ENCODE measurements around the gene DDX42. TPM values are rescaled to one million over a fixed set of nuclear protein-coding genes. Genes with fewer than 3 reads are reported as not detected.

The DDX42 gene
- total RNA-seq, 1 donor from 2014 or later: 197 TPM

GRCh38 chr17:63833026-63833740 lies 59.2 kb downstream of the DDX42 start:
- Mint-ChIP-seq H3K4me1 (peaks cover 9% of the 10 kb centered on the region), H3K36me3 (peaks cover 25% of the 10 kb centered on the region), H3K27ac (no peak overlapping the region), H3K4me3 (no peak overlapping the region), H3K27me3 (ENCODE audit: low read depth) (no peaks in the 10 kb centered on the region), H3K9me3 (no peaks in the 10 kb centered on the region)
- no peak for TF ChIP-seq CTCF (IDR thresholded peaks at IDR 0.05; ENCODE audit: unreplicated experiment)
- DNase-seq (ENCODE audit: low spot score in 2 of 2, unreplicated experiment in 2 of 2): no peak

GRCh38 chr17:63833741-63834373 lies 59.9 kb downstream of the DDX42 start:
- TF ChIP-seq CTCF (IDR thresholded peaks at IDR 0.05; ENCODE audit: unreplicated experiment): no peak
- no peak overlapping the region for H3K4me3 Mint-ChIP-seq
- peaks cover 25% of the 10 kb centered on the region for H3K36me3 Mint-ChIP-seq
- H3K4me1 Mint-ChIP-seq: peaks cover 11% of the 10 kb centered on the region
- no peak overlapping the region for H3K27ac Mint-ChIP-seq
- H3K27me3 Mint-ChIP-seq (ENCODE audit: low read depth): no peaks in the 10 kb centered on the region
- no peaks in the 10 kb centered on the region for H3K9me3 Mint-ChIP-seq
- no peak for DNase-seq (ENCODE audit: low spot score in 2 of 2, unreplicated experiment in 2 of 2)

GRCh38 chr17:63834431-63835166 lies 60.6 kb downstream of the DDX42 start:
- DNase-seq (ENCODE audit: low spot score in 2 of 2, unreplicated experiment in 2 of 2): no peak
- peaks cover 16% of the 10 kb centered on the region for H3K4me1 Mint-ChIP-seq
- H3K27ac Mint-ChIP-seq: peak overlapping the region; percentile 21
- H3K4me3 Mint-ChIP-seq: no peak overlapping the region
- H3K36me3 Mint-ChIP-seq: peaks cover 23% of the 10 kb centered on the region
- TF ChIP-seq CTCF (IDR thresholded peaks at IDR 0.05; ENCODE audit: unreplicated experiment): peak; percentile 30
- H3K27me3 Mint-ChIP-seq (ENCODE audit: low read depth): no peaks in the 10 kb centered on the region
- H3K9me3 Mint-ChIP-seq: no peaks in the 10 kb centered on the region

- no peak overlapping the region for H3K4me3 Mint-ChIP-seq
- peak overlapping the region; percentile 21 for H3K27ac Mint-ChIP-seq
- no peak for DNase-seq (ENCODE audit: low spot score in 2 of 2, unreplicated experiment in 2 of 2)
- H3K4me1 Mint-ChIP-seq: peaks cover 15% of the 10 kb centered on the region
- no peak for TF ChIP-seq CTCF (IDR thresholded peaks at IDR 0.05; ENCODE audit: unreplicated experiment)
- H3K9me3 Mint-ChIP-seq: no peaks in the 10 kb centered on the region
- H3K36me3 Mint-ChIP-seq: peaks cover 20% of the 10 kb centered on the region
- H3K27me3 Mint-ChIP-seq (ENCODE audit: low read depth): no peaks in the 10 kb centered on the region
Observed at GRCh38 chr17:63835167-63835720, 61.3 kb downstream of the DDX42 start.

- no peak for DNase-seq (ENCODE audit: low spot score in 2 of 2, unreplicated experiment in 2 of 2)
- Mint-ChIP-seq H3K27me3 (ENCODE audit: low read depth) (no peaks in the 10 kb centered on the region), H3K4me3 (no peak overlapping the region), H3K27ac (no peak overlapping the region), H3K9me3 (no peaks in the 10 kb centered on the region), H3K36me3 (peaks cover 12% of the 10 kb centered on the region), H3K4me1 (peaks cover 31% of the 10 kb centered on the region)
- no peak for TF ChIP-seq CTCF (IDR thresholded peaks at IDR 0.05; ENCODE audit: unreplicated experiment)
Observed at GRCh38 chr17:63836811-63837210, 62.8 kb downstream of the DDX42 start.

Data from mesothelial cell of epicardium (in vitro differentiated cells).